HCT116 (cell line): ENCODE data around the gene PLD3. TPM values are rescaled to one million over a fixed set of nuclear protein-coding genes. Genes with fewer than 3 reads are reported as not detected.

Experiments
- ATAC-seq: fragments of 200-7000 bp; cut with Tn5 transposase; 2 replicates; pipeline ENCODE4 v1.9.1; 2020; ENCODE audit warnings: mild to moderate bottlenecking, moderate library complexity
- BruUV-seq: library from RNA; stranded (reverse); fragments of 400-500 nt; replicated peaks from 2 replicates; lab custom pipeline; 2021; lab: Mats Ljungman, UMichigan
- CTCF ChIA-PET: fragments of 300-600 bp; sonication (Branson Sonifier 250); formaldehyde crosslinking; loops from one replicate; lab custom pipeline; 2021; ENCODE audit warnings: antibody characterized with exemption; lab: Charles Lee
- POLR2A ChIA-PET: fragments of 300-600, 350-600 bp; sonication (Branson Sonifier 250); formaldehyde crosslinking; loops from one replicate; lab custom pipeline; 2021; ENCODE audit warnings: antibody characterized with exemption; lab: Charles Lee
- RAD21 ChIA-PET, 2 experiments: fragments of 300-600 bp; sonication (Branson Sonifier 250); formaldehyde crosslinking; loops; one replicate each; lab custom pipeline; 2023; ENCODE audit warnings: low total read pairs in 2 of 2; ENCODE audit not compliant: uncharacterized antibody in 2 of 2, unreplicated experiment in 2 of 2, low non-redundant PET in 1 of 2; lab: Charles Lee
- DNase-seq: peaks from one replicate; pipeline ENCODE4 v3.0.0-alpha.2; 2010; ENCODE audit warnings: low read depth, low spot score
- H2AFZ ChIP-seq: fragments of 200-600 bp; shearing (Covaris generic), sonication (generic); 2 replicates; pipeline ENCODE4 v1.6.1; 2017; ENCODE audit warnings: low read depth, mixed run types, mixed read lengths, antibody characterized with exemption, low read length; ENCODE audit not compliant: poor library complexity, severe bottlenecking
- H3K27ac ChIP-seq: 2 replicates; pipeline ENCODE4 v1.5.1; 2012; ENCODE audit warnings: low read depth, low read length
- H3K27me3 ChIP-seq: fragments of 200-600 bp; sonication (generic); 2 replicates; pipeline ENCODE4 v1.6.1; 2016; ENCODE audit warnings: mixed run types, low read length, mixed read lengths; ENCODE audit not compliant: insufficient read depth
- H3K36me3 ChIP-seq, 2 experiments: fragments of 200-500 bp in 1 of 2; fragments of 200-600 bp in 1 of 2; sonication (Bioruptor generic) in 1 of 2; sonication (generic) in 1 of 2; 2 replicates each; pipeline versions ENCODE4 v1.5.1 to v1.6.1; 2014 to 2016; ENCODE audit warnings: low read length in 2 of 2, inconsistent platforms in 1 of 2, mixed read lengths in 1 of 2, mixed run types in 1 of 2; ENCODE audit not compliant: insufficient read depth in 2 of 2, control insufficient read depth in 1 of 2
- H3K4me1 ChIP-seq, 2 experiments: fragments of 200-600 bp in 1 of 2; sonication (generic) in 1 of 2; 2 replicates each; pipeline versions ENCODE4 v1.5.1 to v1.6.1; 2012 to 2017; ENCODE audit warnings: low read length in 2 of 2, inconsistent platforms in 1 of 2, mild to moderate bottlenecking in 1 of 2, mixed read lengths in 1 of 2, mixed run types in 1 of 2, moderate library complexity in 1 of 2; ENCODE audit not compliant: insufficient read depth in 2 of 2, control insufficient read depth in 1 of 2
- H3K4me2 ChIP-seq: fragments of 200-600 bp; sonication (generic); 2 replicates; pipeline ENCODE4 v1.6.1; 2017; ENCODE audit warnings: mixed run types, low read length, mixed read lengths
- H3K4me3 ChIP-seq, 2 experiments: fragments of 200-600 bp in 1 of 2; sonication (generic) in 1 of 2; replicated peaks in 1 of 2; 2 replicates each; pipeline ENCODE4 v1.5.1; 2011 to 2016; ENCODE audit warnings: low read length in 2 of 2, control low read depth in 1 of 2, low read depth in 1 of 2, mild to moderate bottlenecking in 1 of 2, mixed read lengths in 1 of 2, mixed run types in 1 of 2
- H3K79me2 ChIP-seq: fragments of 200-600 bp; sonication (generic); 2 replicates; pipeline ENCODE4 v1.6.1; 2017; ENCODE audit warnings: mild to moderate bottlenecking, mixed run types, low read length, moderate library complexity, mixed read lengths; ENCODE audit not compliant: insufficient read depth
- H3K9ac ChIP-seq: fragments of 200-600 bp; sonication (generic); 2 replicates; pipeline ENCODE4 v1.6.1; 2016; ENCODE audit warnings: low read length, mixed read lengths
- H3K9me2 ChIP-seq: fragments of 200-600 bp; sonication (generic), shearing (Covaris generic); 2 replicates; pipeline ENCODE4 v1.6.1; 2017; ENCODE audit warnings: mixed run types, mild to moderate bottlenecking, moderate library complexity; ENCODE audit not compliant: insufficient read depth
- H3K9me3 ChIP-seq, 2 experiments: fragments of 200-500 bp in 1 of 2; fragments of 200-600 bp in 1 of 2; sonication (Bioruptor generic) in 1 of 2; sonication (generic) in 1 of 2; 2 replicates each; pipeline ENCODE4 v1.6.1; 2014 to 2017; ENCODE audit warnings: low read length in 2 of 2, mixed read lengths in 2 of 2, inconsistent platforms in 1 of 2, low read depth in 1 of 2, mild to moderate bottlenecking in 1 of 2, mixed run types in 1 of 2, moderate library complexity in 1 of 2; ENCODE audit not compliant: control insufficient read depth in 1 of 2, insufficient read depth in 1 of 2
- H4K20me1 ChIP-seq: fragments of 200-600 bp; sonication (generic), shearing (Covaris generic); 2 replicates; pipeline ENCODE4 v1.6.1; 2017; ENCODE audit warnings: mixed run types, mild to moderate bottlenecking, moderate library complexity; ENCODE audit not compliant: insufficient read depth
- EGR1 ChIP-seq: IDR thresholded peaks from 2 replicates; pipeline ENCODE4 v1.6.1; 2012; ENCODE audit warnings: low read depth
- ELF1 ChIP-seq: IDR thresholded peaks from 2 replicates; pipeline ENCODE4 v1.6.1; 2012; ENCODE audit warnings: low read depth, borderline replicate concordance
- EZH2phosphoT487 ChIP-seq: fragments of 200-600 bp; IDR thresholded peaks from 2 replicates; pipeline ENCODE4 v1.6.1; 2018; ENCODE audit warnings: antibody characterized with exemption, borderline replicate concordance
- POLR2AphosphoS5 ChIP-seq: IDR thresholded peaks from 2 replicates; pipeline ENCODE4 v1.6.1; 2011; ENCODE audit warnings: mild to moderate bottlenecking, low read depth, low read length, moderate library complexity
- RAD21 ChIP-seq: IDR thresholded peaks from 2 replicates; pipeline ENCODE4 v1.6.1; 2012; ENCODE audit warnings: low read depth, mild to moderate bottlenecking
- REST ChIP-seq: IDR thresholded peaks from 2 replicates; pipeline ENCODE4 v1.6.1; 2012; ENCODE audit warnings: low read depth
- SIN3A ChIP-seq: IDR thresholded peaks from 2 replicates; pipeline ENCODE4 v1.6.1; 2012; ENCODE audit warnings: low read depth
- SRF ChIP-seq: IDR thresholded peaks from 2 replicates; pipeline ENCODE4 v1.6.1; 2012; ENCODE audit warnings: low read depth
- ZBTB33 ChIP-seq: IDR thresholded peaks from 2 replicates; pipeline ENCODE4 v1.6.1; 2011; ENCODE audit warnings: mild to moderate bottlenecking, low read length, moderate library complexity; ENCODE audit not compliant: insufficient replicate concordance; ENCODE audit errors: extremely low read depth
- ZFX ChIP-seq: fragments of 450-650 bp; IDR thresholded peaks from 2 replicates; pipeline ENCODE4 v1.6.1; 2017
- intact Hi-C: fragments of 100-400 bp; cut with micrococcal nuclease; formaldehyde crosslinking; loops from 2 replicates; pipeline ENCODE4 v1.10.0; 2022
- total RNA-seq: library from RNA; stranded (reverse); gene quantifications from one replicate; pipeline ENCODE4 v1.2.1, GENCODE V29; 2021; ENCODE audit not compliant: unreplicated experiment
- TF ChIP-seq, protein P1 (sequence below): IDR thresholded peaks from 2 replicates; pipeline ENCODE4 v1.6.1; 2012

Gene PLD3
- total RNA-seq, 1 experiment from 2014 or later, result 123 TPM

- Histone ChIP-seq H3K9ac (no peak overlapping the region), H3K4me3 (no peak overlapping the region), H3K9me3 (no peaks in the 10 kb centered on the region), H3K27me3 (no peaks in the 10 kb centered on the region)
- CTCF ChIA-PET, result no interaction called here
- no peak for ATAC-seq
- no peak for DNase-seq
- no peak for TF ChIP-seq REST
- TF ChIP-seq, all 23 proteins: peak for 0
- Histone ChIP-seq H3K4me2 (no peak overlapping the region), H3K79me2 (no peaks in the 10 kb centered on the region), H2AFZ (no peak overlapping the region), H4K20me1 (no peaks in the 10 kb centered on the region), H3K36me3 (peaks cover 0 to 5% of the 10 kb centered on the region in 2 experiments; a peak in 2 of 4 replicates), H3K9me2 (no peaks in the 10 kb centered on the region), H3K27ac (no peak overlapping the region), H3K4me1 (no peaks in the 10 kb centered on the region)
- ChIA-PET RAD21 (interaction anchor here in 1 of 2 experiments (0.6 kb wide), 1 partner anchor 130 kb away, joined by 4 read pairs; no protein-coding TSS in a partner anchor), POLR2A (no interaction called here)
- intact Hi-C loops, result no loop called here
- BruUV-seq, result no TSS peak
Measured at GRCh38 chr19:40312533-40312932, 36.0 kb upstream of the PLD3 start.

GRCh38 chr19:40313229-40313983 is 35.1 kb upstream of the PLD3 start:
- Histone ChIP-seq H3K4me3 (no peak overlapping the region), H3K9me3 (no peaks in the 10 kb centered on the region), H2AFZ (no peak overlapping the region), H3K79me2 (no peaks in the 10 kb centered on the region), H3K9me2 (no peaks in the 10 kb centered on the region), H3K27ac (no peak overlapping the region), H3K27me3 (no peaks in the 10 kb centered on the region), H3K9ac (no peak overlapping the region), H4K20me1 (no peaks in the 10 kb centered on the region), H3K4me2 (no peak overlapping the region), H3K36me3 (peaks cover 0 to 5% of the 10 kb centered on the region in 2 experiments; a peak in 2 of 4 replicates), H3K4me1 (no peaks in the 10 kb centered on the region)
- ATAC-seq, result no peak
- no peak for DNase-seq
- intact Hi-C loops, result no loop called here
- CTCF ChIA-PET, result no interaction called here
- BruUV-seq, result no TSS peak
- POLR2A ChIA-PET, result no interaction called here
- RAD21 ChIA-PET, result no interaction called here
- TF ChIP-seq SIN3A (no peak), RAD21 (no peak), EZH2phosphoT487 (no peak), EGR1 (no peak), SRF (no peak), POLR2AphosphoS5 (no peak), ELF1 (no peak), ZFX (no peak), ZBTB33 (no peak)
- TF ChIP-seq, protein P1, sequence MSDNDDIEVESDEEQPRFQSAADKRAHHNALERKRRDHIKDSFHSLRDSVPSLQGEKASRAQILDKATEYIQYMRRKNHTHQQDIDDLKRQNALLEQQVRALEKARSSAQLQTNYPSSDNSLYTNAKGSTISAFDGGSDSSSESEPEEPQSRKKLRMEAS, result no peak
